GM12872 (cell line): ENCODE results near the gene CACNB4.

ENCODE experiments used
- CTCF ChIP-seq: IDR thresholded peaks from 3 replicates; pipeline ENCODE4 v1.5.1; 2011; ENCODE audit warnings: low read depth, mild to moderate bottlenecking, low read length, moderate library complexity; ENCODE audit not compliant: insufficient read depth

The CACNB4 gene

GRCh38 chr2:151786077-151786476 lies 312.8 kb downstream of the CACNB4 start:
- TF ChIP-seq CTCF = no peak

DNA sequence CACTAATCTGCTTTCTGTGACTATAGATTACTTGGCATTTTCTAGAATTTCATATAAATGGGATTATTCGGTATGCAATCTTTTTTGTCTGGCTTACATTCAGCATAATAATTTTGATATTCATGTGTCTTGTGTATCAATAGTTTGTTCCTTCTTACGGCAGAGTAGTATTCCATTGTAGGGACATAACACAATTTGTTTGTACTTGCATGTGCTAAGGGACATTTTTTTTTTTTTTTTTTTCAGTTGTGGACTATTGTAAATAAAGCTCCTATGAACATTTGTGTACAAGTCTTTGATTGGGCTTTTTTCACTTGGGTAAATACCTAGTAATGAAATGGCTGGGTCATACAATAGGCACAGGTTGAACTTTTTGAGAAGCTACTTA lies 315.7 kb downstream of the CACNB4 start:
- TF ChIP-seq CTCF = no peak
